Mucosa of stomach (tissue), 1 donor: ENCODE measurements around the gene CISD2.
"Not testable (repeated sequence)": the region's sequence is repeated elsewhere in the genome, so short reads cannot be mapped to it uniquely, and the experiment has no call there.

Source experiments
- H3K27me3 ChIP-seq: one replicate; pipeline ENCODE4 v1.7.0; 2013; ENCODE audit warnings: mild to moderate bottlenecking, low read length; ENCODE audit not compliant: control insufficient read depth, insufficient read depth
- H3K36me3 ChIP-seq: one replicate; pipeline ENCODE4 v1.7.0; 2013; ENCODE audit warnings: low read length; ENCODE audit not compliant: control insufficient read depth, insufficient read depth
- H3K4me1 ChIP-seq: one replicate; pipeline ENCODE4 v1.7.0; 2013; ENCODE audit warnings: mild to moderate bottlenecking, low read length; ENCODE audit not compliant: control insufficient read depth, insufficient read depth
- H3K4me3 ChIP-seq: one replicate; pipeline ENCODE4 v1.7.0; 2013; ENCODE audit warnings: low read length
- H3K9ac ChIP-seq: one replicate; pipeline ENCODE4 v1.7.0; 2013; ENCODE audit warnings: mild to moderate bottlenecking, low read length, moderate library complexity
- H3K9me3 ChIP-seq: one replicate; pipeline ENCODE4 v1.7.0; 2013; ENCODE audit warnings: mild to moderate bottlenecking, low read length, moderate library complexity; ENCODE audit not compliant: control insufficient read depth
- donor health status: Pancreatic carcinoma.

CISD2 gene, protein sequence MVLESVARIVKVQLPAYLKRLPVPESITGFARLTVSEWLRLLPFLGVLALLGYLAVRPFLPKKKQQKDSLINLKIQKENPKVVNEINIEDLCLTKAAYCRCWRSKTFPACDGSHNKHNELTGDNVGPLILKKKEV

DNA sequence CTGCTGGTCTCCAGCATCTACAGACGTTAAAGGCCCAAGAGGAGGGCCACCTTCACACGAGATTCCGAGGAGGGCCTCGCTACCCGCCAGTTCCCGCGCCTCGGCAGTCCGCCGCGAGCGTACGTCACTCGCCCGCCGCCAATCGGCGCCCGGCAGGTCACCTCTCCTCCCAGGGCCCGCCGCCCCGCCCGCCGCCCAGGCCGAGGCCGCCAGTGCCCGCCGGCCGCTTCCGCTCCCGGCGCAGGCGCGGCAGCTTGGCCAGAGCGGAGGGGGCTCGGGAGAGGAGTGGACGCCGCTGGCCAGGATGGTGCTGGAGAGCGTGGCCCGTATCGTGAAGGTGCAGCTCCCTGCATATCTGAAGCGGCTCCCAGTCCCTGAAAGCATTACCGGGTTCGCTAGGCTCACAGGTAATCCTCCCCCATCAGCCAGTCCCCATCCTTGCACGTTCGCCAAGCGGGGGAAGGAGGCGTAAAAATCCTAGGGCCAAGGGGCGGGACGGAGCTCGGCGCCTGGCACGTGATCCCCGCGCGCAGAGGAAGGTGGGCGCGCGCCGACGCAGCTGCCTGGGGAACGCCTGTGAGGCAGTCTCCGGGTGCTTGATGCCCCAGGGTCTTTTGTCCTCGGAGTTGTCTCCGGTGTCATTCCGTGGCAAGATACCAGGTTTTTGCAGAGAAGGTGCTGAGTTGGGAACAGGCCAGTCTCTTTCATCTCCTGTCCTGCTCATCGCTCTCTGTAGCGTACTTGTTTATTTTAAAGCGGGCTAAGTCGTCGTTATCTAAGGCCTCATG, at the start of gene CISD2:
Gene CISD2, plus strand, starts transcription at position 212 of the 788 bp plus-strand sequence. Its CDS starts 93 bp downstream, at position 305.
- Histone ChIP-seq H3K4me3 (peak within 1 kb of the TSS; percentile 68), H3K4me1 (no peaks in the 10 kb centered on the region), H3K9me3 (no peaks in the 10 kb centered on the region), H3K9ac (peak within 1 kb of the TSS; percentile 81), H3K27me3 (no peaks in the 10 kb centered on the region), H3K36me3 (no peaks in the 10 kb centered on the region)

DNA sequence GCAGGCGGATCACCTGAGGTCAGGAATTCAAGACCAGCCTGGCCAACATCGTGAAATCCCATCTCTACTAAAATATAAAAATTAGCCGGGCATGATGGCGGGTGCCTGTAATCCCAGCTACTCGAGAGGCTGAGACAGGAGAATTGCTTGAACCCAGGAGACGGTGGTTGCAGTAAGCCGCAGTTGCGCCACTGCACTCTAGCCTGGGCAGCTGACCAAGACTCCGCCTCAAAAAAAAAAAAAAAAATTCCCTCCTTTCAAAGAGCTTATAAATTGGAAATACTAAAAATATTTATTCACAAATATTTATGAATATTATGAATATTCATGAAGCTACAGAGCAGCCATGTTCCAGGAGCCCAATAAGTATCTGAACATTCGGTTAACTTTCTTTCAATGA, 49.7 kb upstream of the CISD2 start:
- H3K4me1 ChIP-seq = peaks cover 32% of the 10 kb centered on the region
- H3K27me3 ChIP-seq, H3K9me3 ChIP-seq, H3K36me3 ChIP-seq, H3K9ac ChIP-seq, H3K4me3 ChIP-seq: not testable (repeated sequence)

DNA sequence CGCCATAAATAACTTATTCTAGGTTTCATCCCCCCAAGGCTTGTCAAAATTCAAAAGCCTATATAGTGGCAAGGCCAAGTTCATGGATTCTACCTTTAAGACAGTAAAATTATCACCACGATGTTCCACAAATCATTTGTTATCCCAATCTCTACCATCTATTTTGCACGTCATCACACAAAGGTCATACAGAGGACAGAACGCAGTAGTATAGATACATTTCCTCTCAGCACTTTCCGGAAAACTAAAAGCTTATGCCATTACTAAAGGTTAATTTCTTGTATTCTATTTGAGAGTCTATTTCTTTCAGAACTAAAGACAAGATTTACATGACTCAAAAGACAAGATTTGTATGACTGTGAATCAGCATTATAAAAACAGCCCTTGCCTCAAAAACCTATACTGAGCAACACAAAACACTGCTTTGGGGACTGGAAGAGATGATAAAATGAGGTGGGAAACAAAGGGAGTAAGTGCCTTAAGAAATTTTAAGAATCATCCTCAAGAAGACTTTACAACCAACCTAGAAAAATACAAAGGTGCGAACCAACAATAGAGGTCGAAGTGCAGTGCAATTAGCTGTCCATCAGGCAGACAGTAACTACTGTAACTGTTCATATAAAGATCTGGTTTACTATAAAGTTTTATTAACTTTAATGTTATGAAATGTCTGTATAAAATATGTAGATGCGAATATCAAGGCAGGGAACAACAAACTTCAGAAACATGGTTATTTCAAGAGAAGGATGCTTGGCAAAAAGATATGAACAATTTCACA, 49.0 kb upstream of the CISD2 start:
- Histone ChIP-seq H3K9me3 (no peaks in the 10 kb centered on the region), H3K4me3 (no peak overlapping the region), H3K9ac (no peak overlapping the region), H3K36me3 (no peaks in the 10 kb centered on the region), H3K4me1 (peaks cover 36% of the 10 kb centered on the region), H3K27me3 (no peaks in the 10 kb centered on the region)

DNA sequence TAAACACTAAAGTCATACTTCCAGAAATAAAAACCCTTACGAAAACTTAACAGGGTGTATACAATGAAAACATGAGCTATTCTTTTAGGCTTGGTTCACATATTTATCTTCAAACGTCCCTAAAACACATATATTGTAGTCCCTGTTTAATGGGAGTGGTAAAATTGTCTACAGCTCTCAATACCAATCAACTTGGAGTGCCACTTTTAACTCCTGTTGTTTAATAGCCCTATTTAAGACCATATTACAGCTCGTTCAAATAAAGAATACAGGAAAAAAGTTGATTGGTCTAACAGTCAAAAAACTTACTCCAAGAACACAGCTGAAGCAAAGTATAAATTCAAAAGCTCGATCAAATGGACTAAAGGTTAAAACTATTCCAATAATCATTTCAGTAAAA, 45.3 kb upstream of the CISD2 start:
- peaks cover 28% of the 10 kb centered on the region for H3K4me1 ChIP-seq
- no peak overlapping the region for H3K4me3 ChIP-seq
- no peak overlapping the region for H3K9ac ChIP-seq

DNA sequence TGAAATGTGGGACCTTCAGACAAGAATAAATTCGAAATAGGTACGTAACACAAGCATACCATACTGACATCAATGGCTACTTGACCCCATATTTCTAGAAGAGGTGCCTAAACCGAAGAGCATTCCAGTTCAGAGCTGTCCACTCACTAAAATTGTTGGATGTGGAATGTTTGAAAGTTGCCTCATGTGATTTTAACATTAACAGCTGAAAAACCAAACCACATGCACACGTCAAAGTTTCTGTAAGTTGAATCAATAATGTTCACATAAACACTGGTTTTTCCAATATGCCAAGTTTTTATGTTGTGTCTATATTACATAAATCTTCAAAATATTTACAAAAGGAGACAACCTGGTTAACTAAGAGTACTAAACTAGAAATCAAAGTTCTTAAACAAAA, 44.9 kb upstream of the CISD2 start:
- H3K4me3 ChIP-seq = no peak overlapping the region

More for the DNA sequence above, 45.3 kb upstream of the CISD2 start:
- Histone ChIP-seq H3K27me3 (no peaks in the 10 kb centered on the region), H3K9me3 (no peaks in the 10 kb centered on the region), H3K36me3 (no peaks in the 10 kb centered on the region)

DNA sequence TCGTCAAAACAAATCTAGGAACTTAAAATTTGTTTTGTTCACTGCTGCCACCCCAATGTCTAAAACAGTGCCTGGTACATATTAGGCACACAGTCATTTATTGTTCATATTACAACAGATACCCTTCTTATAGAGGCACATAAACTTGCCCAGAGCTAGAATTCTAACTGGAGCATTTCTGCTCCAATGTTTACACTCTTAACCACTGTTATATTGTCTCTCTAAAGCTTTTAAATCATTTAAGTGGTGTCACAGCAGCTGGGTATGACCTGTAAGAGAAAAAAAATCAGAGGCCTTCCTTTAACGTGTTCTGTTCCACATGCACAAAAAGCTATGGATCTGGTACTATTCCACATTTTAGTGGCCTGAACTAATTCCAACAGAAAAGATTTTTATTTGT, 44.4 kb upstream of the CISD2 start:
- Histone ChIP-seq H3K4me3 (no peak overlapping the region), H3K36me3 (no peaks in the 10 kb centered on the region), H3K9me3 (no peaks in the 10 kb centered on the region), H3K4me1 (peaks cover 31% of the 10 kb centered on the region), H3K9ac (peak overlapping the region; percentile 99), H3K27me3 (no peaks in the 10 kb centered on the region)

More for the DNA sequence above, 44.9 kb upstream of the CISD2 start:
- H3K4me1 ChIP-seq = peaks cover 28% of the 10 kb centered on the region
- H3K36me3 ChIP-seq = no peaks in the 10 kb centered on the region
- no peaks in the 10 kb centered on the region for H3K27me3 ChIP-seq
- peak overlapping the region; percentile 99 for H3K9ac ChIP-seq
- H3K9me3 ChIP-seq = no peaks in the 10 kb centered on the region

DNA sequence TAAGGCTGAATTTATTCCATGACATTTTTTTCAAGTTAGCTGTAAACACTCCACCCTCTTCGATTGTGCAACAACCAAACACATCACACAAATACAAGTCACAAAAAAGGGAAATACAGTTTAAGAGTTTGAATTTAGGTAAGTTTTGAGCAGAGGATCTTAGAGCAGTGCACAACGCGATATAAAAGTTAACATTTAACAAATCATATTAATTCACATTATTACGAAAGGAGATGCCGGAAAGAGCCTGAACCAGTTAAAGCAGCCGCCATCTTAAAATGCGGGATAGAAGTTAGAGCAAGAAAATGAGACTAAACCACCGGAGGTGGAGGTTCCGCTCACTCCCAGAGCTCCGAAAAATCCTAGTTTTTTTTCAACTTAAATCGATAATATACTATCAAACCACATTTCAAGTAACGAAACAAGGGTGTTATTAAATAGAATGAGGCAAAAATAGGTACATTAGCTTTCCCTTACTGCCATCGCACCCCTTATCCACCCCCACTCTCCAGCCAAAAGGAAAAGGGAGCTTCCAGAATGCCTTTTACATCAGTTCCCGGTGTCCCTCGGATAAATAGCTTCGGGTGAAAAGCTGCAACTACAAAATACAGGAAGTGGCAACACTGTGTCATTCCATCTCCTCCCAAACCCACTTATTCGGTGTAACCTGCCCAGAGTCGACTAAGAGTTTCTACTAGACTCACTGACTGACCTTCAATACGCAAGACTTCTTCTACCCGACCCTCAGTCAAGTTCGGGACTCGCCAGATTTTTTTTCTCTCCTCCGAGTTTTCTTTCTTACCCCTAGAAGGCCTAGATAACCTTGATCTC, 43.3 kb upstream of the CISD2 start:
- Histone ChIP-seq H3K9ac (peak overlapping the region; percentile 99), H3K9me3 (no peaks in the 10 kb centered on the region), H3K4me1 (peaks cover 22% of the 10 kb centered on the region), H3K4me3 (peak overlapping the region; percentile 94), H3K36me3 (no peaks in the 10 kb centered on the region), H3K27me3 (no peaks in the 10 kb centered on the region)

DNA sequence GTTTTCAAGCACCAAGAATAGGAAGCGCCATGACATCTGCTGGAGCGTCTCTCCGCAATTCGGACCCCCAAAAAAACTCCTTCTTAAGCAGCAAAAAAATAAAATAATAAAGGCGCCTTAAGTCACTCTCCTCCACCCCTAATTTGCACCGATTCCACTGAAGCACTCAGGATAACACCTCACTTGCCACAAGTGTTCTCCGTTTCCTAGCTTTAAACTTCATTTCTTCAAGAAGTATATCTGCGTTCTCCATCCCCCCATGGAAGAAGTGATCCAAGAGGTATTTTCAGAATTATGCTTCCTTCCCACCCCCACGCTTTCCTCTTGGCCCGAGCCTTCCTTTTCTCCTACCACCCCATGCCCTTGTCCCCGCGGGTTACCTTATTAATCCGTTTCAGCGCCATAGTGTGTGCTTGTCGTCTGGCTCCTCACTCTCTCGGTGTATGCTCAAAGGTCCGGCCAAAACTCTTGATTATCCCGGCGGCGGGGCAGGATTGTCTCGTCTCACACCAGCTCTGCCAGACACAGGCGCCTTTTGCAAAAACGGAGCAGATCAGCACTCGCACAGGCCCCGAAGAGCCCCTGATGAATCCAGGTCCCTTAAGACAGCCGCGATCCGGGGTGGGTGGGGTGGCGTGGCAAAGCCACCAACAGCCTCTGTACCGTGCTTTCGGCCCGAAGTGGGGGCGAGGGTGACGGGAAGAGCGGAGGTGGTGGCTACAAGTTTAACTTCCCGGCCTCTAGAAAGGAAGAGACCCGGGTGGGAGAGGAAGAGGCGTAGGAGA, 42.5 kb upstream of the CISD2 start:
- Histone ChIP-seq H3K4me1 (peaks cover 20% of the 10 kb centered on the region), H3K27me3 (no peaks in the 10 kb centered on the region), H3K4me3 (peak overlapping the region; percentile 94), H3K9ac (peak overlapping the region; percentile 99), H3K9me3 (no peaks in the 10 kb centered on the region), H3K36me3 (no peaks in the 10 kb centered on the region)

DNA sequence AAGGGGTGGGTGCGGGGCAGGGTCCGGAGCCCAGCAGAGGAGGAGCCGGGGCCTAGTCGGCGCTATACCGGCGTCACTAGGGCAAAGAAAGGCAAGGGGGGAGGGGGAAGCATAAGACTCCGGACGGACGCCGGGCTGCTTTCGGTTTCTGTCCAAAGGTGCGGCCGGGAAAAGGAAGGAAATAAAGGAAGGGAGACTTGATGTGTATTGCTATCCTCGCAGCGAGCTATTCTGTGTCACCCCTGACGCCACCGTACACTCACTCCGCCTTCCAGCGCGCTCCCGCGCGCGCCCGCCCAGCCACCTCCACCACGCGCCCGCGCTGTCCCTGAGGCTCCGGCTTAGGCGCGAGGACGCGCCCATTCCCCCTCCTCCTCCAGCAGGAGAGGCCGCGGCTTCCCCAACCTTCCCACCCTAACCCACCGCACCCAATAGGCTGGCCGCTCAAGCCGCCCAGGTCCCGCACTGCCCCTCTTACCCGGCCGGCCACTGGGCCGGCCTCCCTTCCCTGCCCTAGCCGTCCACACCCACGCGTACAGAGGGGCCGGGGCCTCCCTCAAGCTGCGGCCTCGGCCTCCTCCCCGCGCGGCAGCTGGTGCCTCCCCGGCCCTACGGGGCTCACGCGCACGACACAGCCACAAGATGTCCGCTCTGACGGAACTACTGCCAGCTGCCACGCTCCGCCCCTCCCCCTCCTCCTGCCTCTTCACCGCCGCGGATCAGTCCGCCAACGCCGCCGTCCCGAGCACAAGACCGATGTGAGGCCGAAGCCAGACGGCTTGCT, 41.7 kb upstream of the CISD2 start, which contains the start of gene UBE2D3:
Gene UBE2D3, minus strand, starts transcription at position 662 of the 784 bp plus-strand sequence. CDS start 1,043 bp downstream, outside the sequence.
- Histone ChIP-seq H3K9ac (peak within 1 kb of the TSS; percentile 99), H3K4me1 (peaks cover 20% of the 10 kb centered on the region), H3K9me3 (no peaks in the 10 kb centered on the region)

DNA sequence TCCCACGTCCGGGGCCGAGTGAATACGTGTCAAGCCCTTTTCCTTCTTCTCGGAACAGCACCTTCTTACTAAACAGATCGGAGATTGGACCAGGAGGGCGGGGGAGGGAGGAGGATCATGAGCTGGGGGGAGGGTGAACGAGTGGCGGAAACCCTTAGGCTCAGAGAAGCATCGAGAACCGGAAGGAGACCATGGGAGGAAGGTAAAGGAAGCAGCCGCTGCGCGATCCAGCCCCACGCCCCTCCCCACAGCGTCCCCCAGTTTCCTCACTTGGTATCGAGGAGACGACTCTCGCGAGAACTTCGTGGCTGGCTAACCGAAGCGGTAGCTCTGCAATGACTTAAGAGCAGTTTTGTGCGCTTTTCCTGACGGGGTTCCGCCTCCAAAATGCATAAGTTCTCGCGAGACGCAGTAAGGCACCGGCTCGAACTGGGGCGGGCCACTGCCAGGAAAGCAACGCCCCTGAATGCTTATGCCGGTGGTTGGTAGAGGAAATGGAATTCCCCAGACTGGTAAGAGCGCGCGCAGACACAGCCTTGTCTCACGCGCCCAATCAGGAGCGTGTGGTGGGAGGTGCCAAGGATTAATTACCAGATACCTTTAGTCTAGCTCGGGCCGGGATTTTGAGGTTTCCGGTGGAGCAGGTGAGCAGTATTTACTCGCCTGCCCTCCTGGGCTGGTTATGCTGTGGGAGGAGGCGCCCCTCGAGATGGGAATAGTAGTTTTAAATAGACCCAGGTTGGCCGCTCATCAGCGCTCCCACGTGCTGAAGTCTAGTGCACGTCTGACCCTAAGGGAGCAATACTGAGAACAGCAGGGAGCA, 40.9 kb upstream of the CISD2 start:
- no peaks in the 10 kb centered on the region for H3K36me3 ChIP-seq
- H3K9ac ChIP-seq = peak overlapping the region; percentile 99
- no peaks in the 10 kb centered on the region for H3K9me3 ChIP-seq
- peaks cover 20% of the 10 kb centered on the region for H3K4me1 ChIP-seq
- H3K27me3 ChIP-seq = no peaks in the 10 kb centered on the region
- peak overlapping the region; percentile 94 for H3K4me3 ChIP-seq

More for the DNA sequence above, 41.7 kb upstream of the CISD2 start, which contains the start of gene UBE2D3:
- H3K36me3 ChIP-seq = no peaks in the 10 kb centered on the region
- H3K27me3 ChIP-seq = no peaks in the 10 kb centered on the region
- H3K4me3 ChIP-seq = peak within 1 kb of the TSS; percentile 94
